ENCODE data around the gene RASA2. TPM values are rescaled to one million over a fixed set of nuclear protein-coding genes. Genes with fewer than 3 reads are reported as not detected.

The RASA2 gene
- total and polyA plus RNA-seq, 9 of the 15 experiments (the other 6 are each of a cell fraction or from before 2014, with no cell fraction given), result 2.0 to 12.8 (median 9.5) TPM

- no peak for TF ChIP-seq ZNF324 (CRISPR knock-in tag; IDR thresholded peaks at IDR 0.05)
- no peak for TF ChIP-seq ZNF274 (IDR thresholded peaks at IDR 0.05; ENCODE audit: borderline replicate concordance, low read depth, low read length)
- TF ChIP-seq ATF6 (CRISPR knock-in tag; IDR thresholded peaks at IDR 0.05), result no peak
- no peak for TF ChIP-seq FOXO4 (CRISPR knock-in tag; IDR thresholded peaks at IDR 0.05)
- TF ChIP-seq CUX1 (CRISPR knock-in tag; IDR thresholded peaks at IDR 0.05), result no peak
- no peak for TF ChIP-seq ZNF592 (IDR thresholded peaks at IDR 0.05)
- no peak for TF ChIP-seq HINFP (tag; conservative IDR thresholded peaks at IDR 0.05; ENCODE audit: low read depth)
- no peak for TF ChIP-seq SUPT5H (IDR thresholded peaks at IDR 0.05)
Measured at GRCh38 chr3:141656771-141657170, 169.9 kb downstream of the RASA2 start (continued).

All from K562 (cell line).